SKM-1 treated with dmso at 0.1 percent for 144 hours (cell line): ENCODE measurements around the gene CNTNAP2.
"Not testable (repeated sequence)": the region's sequence is repeated elsewhere in the genome, so short reads cannot be mapped to it uniquely, and the experiment has no call there.

Experiments
- DNase-seq: peaks from one replicate; lab custom pipeline; 2025; ENCODE audit not compliant: unreplicated experiment; lab: John Stamatoyannopoulos, UW

CNTNAP2 gene

DNA sequence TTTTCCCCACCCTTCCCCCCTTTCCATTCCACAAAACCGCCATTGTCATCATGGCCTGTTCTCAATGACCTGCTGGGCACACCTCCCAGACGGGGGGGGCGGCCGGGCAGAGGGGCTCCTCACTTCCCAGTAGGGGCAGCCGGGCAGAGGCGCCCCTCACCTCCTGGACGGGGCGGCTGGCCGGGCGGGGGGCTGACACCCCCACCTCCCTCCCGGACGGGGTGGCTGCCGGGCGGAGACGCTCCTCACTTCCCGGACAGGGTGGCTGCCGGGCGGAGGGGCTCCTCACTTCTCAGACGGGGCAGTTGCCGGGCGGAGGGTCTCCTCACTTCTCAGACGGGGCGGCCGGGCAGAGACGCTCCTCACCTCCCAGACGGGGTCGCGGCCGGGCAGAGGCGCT is 1685.2 kb downstream of the CNTNAP2 start:
- DNase-seq = not testable (repeated sequence)

DNA sequence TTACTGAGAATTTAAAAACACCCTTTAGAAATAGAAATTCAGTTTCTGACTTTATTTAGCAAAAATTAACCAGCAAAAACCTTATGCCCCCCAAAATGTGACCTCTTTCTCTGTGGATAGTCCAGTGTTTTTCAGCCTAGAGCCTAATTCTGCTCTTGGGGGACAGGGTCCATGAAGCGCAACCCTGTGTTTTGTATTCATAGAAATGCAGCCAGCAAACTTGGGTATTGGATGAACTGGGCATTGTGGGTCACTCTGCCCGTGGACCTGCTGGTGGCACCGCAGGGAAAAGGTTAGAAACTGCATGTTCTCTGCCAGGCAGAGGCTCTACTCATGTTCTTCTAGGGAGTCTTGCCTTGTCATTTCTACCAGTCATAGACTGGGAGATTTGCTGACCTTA is 1686.5 kb downstream of the CNTNAP2 start:
- DNase-seq = no peak

DNA sequence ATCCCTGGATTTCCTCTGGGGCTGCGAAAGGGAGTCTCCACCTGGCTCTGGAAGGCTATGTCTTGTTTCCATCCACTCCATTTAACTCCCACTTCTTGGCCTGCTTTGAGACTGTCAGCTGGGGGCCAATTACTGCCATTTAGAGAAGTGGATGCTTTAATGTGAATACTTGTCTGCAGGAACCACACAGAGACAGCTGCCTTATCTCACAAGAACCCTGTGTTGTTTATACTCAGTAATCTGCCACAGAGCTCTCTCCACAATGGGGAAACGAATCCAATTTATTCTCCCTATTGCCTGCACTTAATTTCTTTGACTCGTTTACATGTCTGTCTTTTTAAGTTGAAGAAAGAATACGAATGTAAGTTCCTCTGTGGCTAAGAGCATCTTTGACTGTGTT is 1687.0 kb downstream of the CNTNAP2 start:
- DNase-seq = no peak

DNA sequence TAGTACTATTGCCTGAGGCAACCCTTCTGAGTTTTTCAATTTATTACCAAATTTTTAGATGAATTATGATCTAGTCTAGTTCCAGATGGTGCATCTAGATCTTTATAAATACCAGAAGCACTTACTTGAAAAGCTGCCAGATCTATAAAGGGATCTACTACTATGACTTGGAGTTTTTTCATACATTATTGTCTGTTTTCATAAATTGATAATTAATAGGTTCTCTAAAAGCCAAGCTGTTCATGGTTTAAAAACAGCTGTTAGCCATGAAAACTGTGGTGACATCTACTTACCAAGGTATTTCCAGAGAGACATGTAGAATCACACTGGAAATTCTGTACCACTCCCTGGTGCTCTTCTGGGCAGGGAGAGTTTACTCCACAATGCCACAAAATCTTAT is 1687.4 kb downstream of the CNTNAP2 start:
- DNase-seq = no peak

GRCh38 chr7:147805996-147806576 is 1689.5 kb downstream of the CNTNAP2 start:
- no peak for DNase-seq

- no peak for DNase-seq
These were observed 1693.2 kb downstream of the CNTNAP2 start for GRCh38 chr7:147809786-147810185.

DNA sequence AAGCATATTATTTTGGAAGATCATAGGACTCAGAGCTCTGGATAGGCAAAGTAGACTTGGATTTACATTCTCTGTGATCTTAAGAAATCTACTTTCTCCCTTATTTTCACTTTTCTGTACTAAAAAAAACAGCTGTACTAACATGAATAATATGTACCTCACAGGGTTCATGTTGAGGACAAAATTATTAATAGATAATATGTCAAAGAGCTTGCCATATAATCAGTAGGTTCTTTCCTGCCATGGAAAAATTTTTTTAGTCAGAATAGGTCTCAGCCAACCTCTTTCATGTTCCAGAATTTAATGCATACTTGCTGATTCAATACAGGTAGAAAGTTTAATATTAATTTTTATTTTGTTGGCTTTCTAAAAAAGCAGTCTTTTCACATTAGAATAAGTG is 1693.7 kb downstream of the CNTNAP2 start:
- DNase-seq = no peak

GRCh38 chr7:147811923-147812322 is 1695.3 kb downstream of the CNTNAP2 start:
- no peak for DNase-seq

DNA sequence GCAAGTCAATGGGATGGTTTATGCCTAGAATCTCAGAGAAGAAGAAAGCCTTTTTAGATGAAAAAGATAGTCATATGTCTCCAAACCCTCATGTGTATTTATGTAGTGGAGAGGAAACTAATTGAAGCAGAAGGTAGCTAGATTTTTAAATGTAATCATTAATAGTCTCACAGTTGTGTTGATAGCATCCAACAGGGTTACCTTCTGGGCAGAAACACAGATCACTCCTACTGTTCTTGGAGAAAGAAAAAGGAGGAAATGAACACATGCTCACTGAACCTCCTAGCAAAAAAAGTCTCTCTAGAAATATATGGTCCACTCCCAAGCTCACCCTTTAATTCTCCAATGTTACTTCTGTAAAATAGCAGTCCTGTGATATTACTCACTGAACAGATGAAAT is 1696.7 kb downstream of the CNTNAP2 start:
- no peak for DNase-seq

GRCh38 chr7:147818317-147818716 is 1701.7 kb downstream of the CNTNAP2 start:
- DNase-seq = no peak

DNA sequence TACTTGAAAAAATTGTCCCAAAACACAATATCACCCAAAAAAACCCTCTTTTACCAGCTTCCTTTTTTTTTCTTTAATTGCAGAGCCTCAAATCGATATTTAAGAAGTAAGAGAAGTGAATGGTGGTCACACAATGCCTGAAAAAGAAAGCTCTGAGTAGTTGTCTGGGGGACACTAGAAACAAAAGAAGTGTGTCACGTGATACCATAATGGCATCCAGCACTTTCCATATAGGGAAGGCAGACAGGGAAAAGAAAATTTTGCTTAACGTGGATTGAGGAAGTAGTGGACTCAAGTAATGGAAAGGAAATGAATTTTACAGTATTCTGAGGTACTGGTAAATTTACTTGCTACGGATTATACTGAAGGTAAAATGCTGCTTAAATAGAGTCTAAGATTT is 1708.1 kb downstream of the CNTNAP2 start:
- no peak for DNase-seq

DNA sequence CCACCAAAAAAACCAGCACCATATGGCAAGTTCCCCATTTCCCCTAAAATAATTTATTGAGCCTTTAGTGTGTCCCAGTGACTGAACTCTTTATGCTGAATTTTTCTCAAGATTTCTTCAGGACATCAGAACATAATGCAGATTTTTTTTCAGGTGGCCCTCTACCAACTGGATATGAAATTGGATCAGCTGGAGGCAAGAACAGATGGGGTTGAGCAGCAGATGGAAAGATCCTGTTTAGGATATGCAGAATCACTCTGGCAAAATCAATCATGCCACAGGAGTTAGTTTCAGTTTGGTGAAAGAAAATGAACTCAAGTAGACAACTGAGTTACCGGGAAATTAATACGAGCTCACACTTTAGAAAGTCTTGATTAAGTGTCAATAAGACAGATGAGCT is 1712.4 kb downstream of the CNTNAP2 start:
- DNase-seq = no peak

- DNase-seq = no peak
These were observed 1717.0 kb downstream of the CNTNAP2 start for GRCh38 chr7:147833557-147833956.

DNA sequence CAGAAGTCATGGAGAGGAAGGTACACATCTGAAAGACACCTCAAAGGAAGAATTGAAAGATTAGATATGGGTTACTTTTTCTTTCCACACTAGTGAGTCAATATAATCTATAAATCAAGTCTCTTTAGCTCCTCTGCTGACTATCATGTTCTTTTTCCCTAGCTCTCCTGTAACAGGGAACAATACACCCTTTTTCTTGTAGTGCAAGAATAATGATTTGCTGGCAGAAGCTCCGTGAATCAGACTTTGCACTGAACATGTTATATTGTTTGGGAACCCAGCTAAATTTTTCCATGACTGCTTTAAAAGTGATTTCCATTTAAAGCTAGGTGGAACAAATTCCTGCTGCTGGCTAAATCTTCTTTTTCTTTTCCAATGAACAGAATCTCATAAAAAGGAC is 1717.4 kb downstream of the CNTNAP2 start:
- no peak for DNase-seq

GRCh38 chr7:147852833-147853232 is 1736.2 kb downstream of the CNTNAP2 start:
- no peak for DNase-seq

DNA sequence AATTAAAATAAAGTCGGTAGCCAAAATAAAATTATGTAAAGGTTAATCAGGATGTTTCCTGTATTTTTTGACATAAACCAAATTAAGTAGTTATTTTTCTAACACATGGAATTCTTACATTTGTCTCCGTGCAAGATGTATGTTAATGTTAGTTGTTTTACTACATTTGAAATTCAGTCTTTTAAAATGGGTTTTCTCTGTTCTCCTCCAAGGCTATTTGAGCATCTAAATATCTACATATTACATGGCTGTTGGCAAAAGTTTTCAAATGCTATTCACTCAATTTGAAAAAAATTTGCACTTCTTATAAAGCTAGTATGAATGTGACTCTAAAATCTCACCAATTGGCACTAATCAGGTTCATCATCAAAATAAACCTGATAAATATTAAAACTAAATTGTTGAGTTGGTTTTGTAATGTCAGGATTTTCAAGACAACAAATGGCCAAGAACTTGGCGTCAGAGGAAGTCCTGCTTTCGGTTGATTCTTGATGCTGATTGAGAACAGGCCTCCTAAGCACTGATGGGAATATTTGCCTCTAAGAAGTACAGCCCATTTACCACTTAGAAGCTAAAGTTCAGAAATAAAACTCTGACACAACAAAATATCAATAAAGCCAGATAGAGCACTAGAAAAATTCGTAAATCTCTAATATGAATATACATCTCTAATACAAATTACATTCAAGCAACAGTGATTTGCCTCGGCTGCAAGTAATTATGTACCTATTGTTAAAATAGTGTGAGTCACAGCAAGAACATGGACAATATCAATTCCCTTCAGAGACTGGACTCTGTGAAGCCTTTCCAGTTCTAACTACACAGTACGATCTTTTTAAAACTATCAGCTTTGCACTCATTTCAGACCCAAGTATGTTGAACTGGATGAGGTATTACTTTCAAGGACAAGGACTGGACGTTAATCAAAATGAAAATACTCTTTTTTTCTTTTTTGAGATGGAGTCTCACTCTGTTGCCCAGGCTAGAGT is 1740.8 kb downstream of the CNTNAP2 start:
- DNase-seq = no peak

DNA sequence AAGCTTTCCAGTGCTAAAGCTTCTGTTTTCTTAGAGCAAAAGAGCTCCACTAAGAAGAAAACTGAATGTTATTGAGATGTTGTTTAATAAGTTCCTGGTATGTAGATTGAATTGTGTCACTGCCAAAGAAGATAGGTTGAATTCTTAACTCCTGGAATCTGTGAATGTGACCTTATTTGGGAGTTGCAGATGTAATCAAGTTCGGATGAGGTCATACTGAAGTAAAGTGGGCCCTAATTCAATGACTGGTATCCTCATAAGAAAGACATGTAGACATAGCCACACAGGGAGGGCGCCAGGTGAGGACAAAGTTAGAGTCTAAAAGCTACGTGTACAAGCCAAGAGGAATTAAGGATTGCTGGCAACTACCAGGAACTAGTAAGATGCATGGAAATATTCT is 1741.8 kb downstream of the CNTNAP2 start:
- DNase-seq = no peak

- DNase-seq = no peak
These were observed 1742.4 kb downstream of the CNTNAP2 start for GRCh38 chr7:147859033-147859432.

DNA sequence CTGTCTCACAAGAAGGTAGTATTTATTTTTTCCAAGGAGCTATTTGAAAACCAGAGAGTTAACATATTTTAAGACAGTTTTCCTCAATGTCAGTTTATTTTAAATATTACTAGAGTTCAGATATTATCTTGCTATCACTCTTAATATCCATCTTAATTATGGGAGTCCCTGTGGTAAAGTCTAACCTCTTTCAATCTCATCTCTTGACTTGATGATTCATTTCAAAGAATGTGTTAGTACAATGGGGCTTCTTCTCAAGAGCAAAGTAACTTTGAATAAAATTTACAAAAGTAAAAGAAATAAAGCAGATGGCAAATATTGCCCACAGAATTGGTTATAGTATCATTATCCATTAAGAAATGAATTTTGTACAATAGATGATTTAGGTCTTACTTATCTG is 1742.9 kb downstream of the CNTNAP2 start:
- DNase-seq = no peak

DNA sequence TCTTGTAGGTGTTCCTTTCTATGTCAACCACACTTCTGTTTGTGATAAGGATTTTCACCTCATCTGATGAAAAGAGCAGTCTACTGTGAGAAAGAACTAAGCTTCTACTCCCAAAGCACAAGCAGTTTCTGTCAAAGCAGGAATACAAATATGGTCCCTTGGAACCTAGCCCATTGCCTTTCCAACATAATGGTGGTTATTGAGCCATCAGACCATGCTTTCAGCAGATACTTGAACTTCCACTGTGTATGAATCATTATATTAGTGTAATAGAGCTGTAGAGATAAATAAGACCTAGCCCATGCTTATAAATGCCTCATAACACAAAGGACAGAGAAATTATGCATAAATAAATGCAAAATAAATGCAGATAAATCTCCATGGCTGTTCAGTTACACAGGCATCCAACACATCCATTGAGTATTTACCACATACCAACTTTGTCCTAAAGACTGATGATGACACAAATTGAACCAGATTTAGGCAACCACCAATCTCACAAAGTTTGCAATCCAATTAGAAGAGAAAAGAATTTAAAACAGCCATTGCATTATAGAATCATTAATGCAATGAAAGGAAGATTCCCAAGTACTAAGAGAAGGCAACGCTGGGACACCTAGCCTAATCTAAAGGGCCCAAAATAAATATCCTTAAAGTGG is 1744.6 kb downstream of the CNTNAP2 start:
- DNase-seq = no peak

DNA sequence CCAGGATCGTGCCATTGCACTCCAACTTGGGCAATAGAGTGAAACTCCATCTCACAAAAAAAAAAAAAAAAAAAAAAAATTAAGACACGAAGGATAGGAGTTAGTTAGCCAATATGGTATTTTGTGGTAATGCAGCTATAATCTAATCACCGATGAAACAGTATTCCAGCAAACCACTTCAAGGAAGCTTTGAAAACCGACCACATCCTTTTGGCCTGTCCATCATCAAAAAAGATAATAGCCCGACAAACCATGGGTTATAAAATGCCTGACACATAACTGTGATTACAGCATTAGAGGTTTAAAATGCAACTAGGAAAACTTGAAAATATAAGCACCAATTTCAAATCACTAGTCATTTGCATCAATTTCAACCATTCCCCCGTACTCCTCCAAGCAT is 1745.3 kb downstream of the CNTNAP2 start:
- no peak for DNase-seq

- DNase-seq = no peak
These were observed 1752.9 kb downstream of the CNTNAP2 start for GRCh38 chr7:147869456-147869855.
